ENCODE measurements around the gene ANXA11.
"Not testable (repeated sequence)": the region's sequence is repeated elsewhere in the genome, so short reads cannot be mapped to it uniquely, and the experiment has no call there.

- TF ChIP-seq CTCF (conservative IDR thresholded peaks at IDR 0.05 in 1 of 2, IDR thresholded peaks at IDR 0.05 in 1 of 2; ENCODE audit: extremely low read depth in 1 of 2, insufficient read depth in 1 of 2, low read depth in 1 of 2, low read length in 2 of 2); EZH2 (IDR thresholded peaks at IDR 0.05; ENCODE audit: borderline replicate concordance, low read length): not testable (repeated sequence)
Measured at GRCh38 chr10:80214368-80214982, 9.1 kb upstream of the ANXA11 start.

Data from mammary epithelial cell (primary cell).